ENCODE data around the gene ARHGAP35. TPM values are rescaled to one million over a fixed set of nuclear protein-coding genes. Genes with fewer than 3 reads are reported as not detected.

The ARHGAP35 gene
- polyA plus RNA-seq, 4 donors = 45.7 to 51.2 (median 47.8) TPM

DNA sequence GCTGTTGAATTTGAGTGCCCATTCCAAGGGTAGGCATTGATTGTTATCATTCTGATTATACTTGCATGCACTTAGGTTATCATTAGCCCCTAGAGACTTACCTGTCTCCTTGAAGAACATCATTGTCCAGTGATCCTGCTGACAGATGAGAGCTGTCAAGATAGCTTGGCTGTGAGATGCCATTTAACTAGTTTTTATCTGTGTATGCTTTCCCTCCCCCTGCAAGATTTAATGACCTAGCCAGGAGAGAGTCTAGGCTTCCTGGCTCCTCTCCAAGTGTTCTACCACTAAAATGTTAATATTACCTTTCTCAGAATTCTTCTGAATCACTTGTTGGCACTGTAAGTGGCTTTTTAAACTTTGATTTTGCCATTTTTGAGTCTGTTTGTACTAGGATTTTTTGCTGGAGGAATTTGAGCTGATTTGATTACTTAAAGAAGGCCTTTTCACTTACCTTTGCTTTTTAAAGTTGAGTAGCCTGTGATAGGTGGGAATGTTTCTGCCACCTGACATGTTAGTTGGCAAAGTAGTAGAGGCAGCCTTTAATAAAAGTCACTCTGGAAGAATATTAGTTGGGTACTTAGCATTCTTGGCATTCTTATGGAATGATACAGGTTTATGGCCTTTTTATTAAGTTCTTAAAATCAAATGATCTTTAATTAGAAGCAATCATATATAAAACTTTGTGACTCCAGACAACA is 41.1 kb downstream of the ARHGAP35 start:
- DNase-seq (ENCODE audit: low read depth in 4 of 4, low spot score in 3 of 4) = no peak

DNA sequence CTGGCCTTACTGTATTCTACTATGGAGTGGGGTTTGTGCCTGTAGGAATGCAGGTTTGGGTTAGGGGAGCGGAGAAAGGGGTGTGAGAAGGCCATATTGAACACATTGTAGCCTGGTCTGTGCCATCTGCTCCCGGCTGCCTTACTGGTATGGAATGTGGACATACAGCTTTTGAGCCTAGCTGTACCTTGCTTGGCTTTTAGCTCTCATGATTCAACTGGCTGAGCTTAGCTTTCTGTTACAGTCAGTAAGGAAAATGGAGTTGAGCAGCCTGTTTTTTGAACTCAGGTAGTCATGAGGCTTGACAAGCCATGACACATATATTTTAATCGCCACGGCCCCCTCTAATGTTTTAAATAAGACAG is 41.6 kb downstream of the ARHGAP35 start:
- no peak for DNase-seq (ENCODE audit: low read depth in 4 of 4, low spot score in 3 of 4)

DNA sequence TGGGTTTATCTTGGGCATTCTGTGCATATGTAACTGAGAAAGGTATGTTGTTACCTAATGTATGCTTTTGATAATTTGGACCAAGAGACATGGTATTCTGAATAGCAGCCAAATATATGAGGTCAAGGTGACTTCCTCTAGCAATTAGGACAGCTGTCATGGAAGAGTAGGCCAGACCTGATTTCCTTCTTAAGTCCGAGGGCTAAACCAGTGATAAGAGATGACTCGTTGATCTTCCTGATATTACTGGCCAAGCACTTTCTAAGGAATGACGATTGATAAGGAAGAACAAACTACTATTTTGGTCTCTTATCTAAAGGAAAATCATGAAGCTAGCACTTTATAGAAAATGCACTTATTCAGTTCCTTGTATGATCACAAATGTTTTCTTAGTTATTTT is 42.7 kb downstream of the ARHGAP35 start:
- no peak for DNase-seq (ENCODE audit: low read depth in 4 of 4, low spot score in 3 of 4)

DNA sequence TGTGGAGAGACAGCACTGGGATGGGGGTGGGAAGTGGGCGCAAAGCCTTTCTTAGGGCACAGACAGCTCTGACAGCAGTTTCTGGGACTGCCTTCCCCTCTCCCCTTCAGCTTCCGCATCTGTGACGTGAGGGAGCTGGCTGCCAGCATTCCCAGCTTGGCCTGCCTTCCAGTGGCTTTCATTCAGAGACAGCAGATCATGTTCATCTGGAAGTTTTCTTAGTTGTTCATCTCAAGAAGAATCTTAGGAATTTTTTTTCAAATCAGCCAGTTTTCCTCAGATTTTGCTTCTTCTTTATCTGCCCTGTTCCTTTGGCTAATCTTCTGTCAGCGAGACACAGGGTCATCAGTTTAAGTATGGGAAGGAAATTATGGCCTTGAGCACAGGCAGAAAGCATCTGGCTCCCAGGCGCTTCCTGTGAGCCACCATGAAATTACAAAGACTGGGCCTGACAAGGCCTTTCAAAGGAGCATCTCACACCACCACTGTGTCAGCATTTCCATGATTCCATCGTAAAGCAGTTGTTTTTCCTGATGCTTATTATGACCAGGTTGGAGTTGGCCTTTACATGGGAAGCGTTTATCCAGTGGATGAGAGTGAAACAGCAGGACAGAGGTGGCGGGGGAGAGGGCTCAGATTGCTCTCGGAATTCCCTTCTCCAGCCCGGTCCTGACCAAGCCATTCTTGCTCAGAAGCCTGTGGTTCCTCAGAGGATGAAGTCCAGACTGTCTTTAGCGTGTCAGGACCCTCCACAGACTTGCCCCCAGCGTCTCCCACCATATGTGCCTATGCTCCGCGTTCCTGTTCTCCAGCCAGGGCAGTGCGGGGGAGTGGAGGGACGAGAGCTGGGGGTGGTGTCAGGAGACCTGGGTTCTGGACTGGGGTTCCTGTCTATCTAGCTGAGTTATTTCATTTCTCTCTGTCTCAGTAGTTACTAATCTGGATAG is 43.6 kb downstream of the ARHGAP35 start:
- DNase-seq (ENCODE audit: low read depth in 4 of 4, low spot score in 3 of 4) = no peak

DNA sequence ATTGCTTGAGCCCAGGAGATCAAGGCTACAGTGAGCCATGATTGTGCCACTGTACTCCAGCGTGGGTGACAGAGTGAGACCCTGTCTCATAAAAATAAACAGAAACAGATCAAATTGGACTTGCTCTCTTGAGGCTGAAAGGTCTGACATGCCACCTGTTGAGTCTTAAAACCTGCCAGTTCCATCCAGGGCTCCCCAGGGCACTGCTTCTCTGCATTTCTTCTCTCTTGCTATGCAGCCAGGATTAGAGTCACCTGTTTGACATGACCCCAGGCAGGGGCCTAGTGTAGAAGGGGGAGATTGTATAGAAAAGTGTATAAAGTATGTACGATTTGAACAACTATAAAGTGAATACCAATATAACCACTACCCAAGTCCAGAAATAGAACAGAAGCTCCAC is 45.4 kb downstream of the ARHGAP35 start:
- no peak for DNase-seq (ENCODE audit: low read depth in 4 of 4, low spot score in 3 of 4)

DNA sequence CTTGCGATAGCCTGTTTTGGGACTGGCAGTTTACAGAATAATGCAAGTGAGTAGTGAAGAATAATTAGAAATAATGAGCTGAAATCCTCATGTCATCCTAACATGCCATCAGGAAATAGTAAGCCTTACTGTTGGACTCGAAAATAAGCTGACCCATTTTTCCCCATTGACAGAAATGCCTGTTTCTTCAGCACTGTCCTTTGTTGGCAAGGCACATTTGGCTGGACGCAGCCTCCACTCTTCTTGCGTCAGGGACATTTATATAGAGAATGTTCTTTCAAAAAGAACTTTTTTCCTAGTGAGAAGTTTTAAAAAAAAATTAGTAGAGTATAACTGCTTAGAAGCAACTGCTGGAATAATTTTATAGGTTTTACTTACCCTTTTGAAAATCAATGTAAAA is 47.1 kb downstream of the ARHGAP35 start:
- no peak for DNase-seq (ENCODE audit: low read depth in 4 of 4, low spot score in 3 of 4)

DNA sequence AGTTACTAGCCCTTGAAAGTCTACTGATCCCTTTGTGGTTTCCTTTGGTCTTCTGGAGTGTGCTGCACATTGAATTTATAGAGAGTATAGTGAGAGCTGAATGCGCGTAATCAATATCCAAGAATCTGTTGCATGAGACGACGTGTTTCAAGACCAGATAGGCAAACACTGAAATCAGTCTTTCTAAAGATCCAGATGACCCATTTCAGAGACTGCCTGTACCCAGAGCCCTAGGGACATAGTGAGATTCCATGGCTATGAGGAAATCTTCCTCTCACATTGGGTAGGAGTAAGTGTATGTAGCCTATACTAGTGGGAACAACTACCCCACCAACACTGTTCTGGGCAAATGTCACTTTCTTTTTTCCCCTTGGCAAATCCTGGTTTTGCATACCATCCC is 48.6 kb downstream of the ARHGAP35 start:
- DNase-seq (ENCODE audit: low read depth in 4 of 4, low spot score in 3 of 4) = no peak

Other genes with a start within 250 kb of the ARHGAP35 start
- 1 to 10 TPM; 1.5 to 2.7 (median 2.2) TPM for gene PTGIR, start 235.9 kb upstream of the ARHGAP35 start, polyA plus RNA-seq (ENCODE audit: insufficient read length in 4 of 4)
- gene GNG8, start 224.8 kb upstream of the ARHGAP35 start, polyA plus RNA-seq (ENCODE audit: insufficient read length in 4 of 4) = 1 to 10 TPM; 1.5 to 8.5 (median 3.3) TPM
- 10 to 100 TPM; 23.7 to 62.8 (median 26.9) TPM for gene DACT3, start 199.8 kb upstream of the ARHGAP35 start, polyA plus RNA-seq (ENCODE audit: insufficient read length in 4 of 4)
- gene PRKD2, start 143.9 kb upstream of the ARHGAP35 start, polyA plus RNA-seq (ENCODE audit: insufficient read length in 4 of 4) = 10 to 100 TPM; 29.5 to 54.2 (median 37.2) TPM
- 10 to 100 TPM; 14.8 to 27.3 (median 19.4) TPM for gene FKRP, start 114.9 kb upstream of the ARHGAP35 start, polyA plus RNA-seq (ENCODE audit: insufficient read length in 4 of 4)
- gene STRN4, start 114.5 kb upstream of the ARHGAP35 start, polyA plus RNA-seq (ENCODE audit: insufficient read length in 4 of 4) = 10 to 100 TPM; 69.5 to 98.6 (median 76.2) TPM
- 10 to 100 TPM; 29.8 to 50.1 (median 43.2) TPM for gene SLC1A5, start 72.4 kb upstream of the ARHGAP35 start, polyA plus RNA-seq (ENCODE audit: insufficient read length in 4 of 4)
- gene AP2S1, start 10.2 kb upstream of the ARHGAP35 start, polyA plus RNA-seq (ENCODE audit: insufficient read length in 4 of 4) = 100 to 1,000 TPM in 2 of 4 donors, 10 to 100 TPM in 2; 93.2 to 109 (median 101) TPM
- 1 to 10 TPM in 2 of 4 donors, under 1 TPM in 2; 0.78 to 3.7 (median 1.1) TPM for gene NPAS1, start 158.8 kb downstream of the ARHGAP35 start, polyA plus RNA-seq (ENCODE audit: insufficient read length in 4 of 4)
- 10 to 100 TPM in 2 of 4 donors, 1 to 10 TPM in 2; 4.0 to 17.1 (median 10.1) TPM for gene TMEM160, start 187.6 kb downstream of the ARHGAP35 start, polyA plus RNA-seq (ENCODE audit: insufficient read length in 4 of 4)

Data from left renal pelvis (tissue), 4 donors.